Stimulated activated CD4-positive, alpha-beta T cell treated with anti-CD3 and anti-CD28 coated beads, TNF-alpha, amount 100 ng/mL, for 24 hours (primary cell): Measurements from ENCODE around the gene SLC30A5.
"Not testable (repeated sequence)": the region's sequence is repeated elsewhere in the genome, so short reads cannot be mapped to it uniquely, and the experiment has no call there.

Experiments used
- DNase-seq, 3 experiments: peaks; one replicate each; pipeline ENCODE4 v3.0.0-alpha.2; 2020; ENCODE audit warnings: low read depth in 3 of 3

The SLC30A5 gene

GRCh38 chr5:69105996-69106906, 12.4 kb downstream of the SLC30A5 start:
- no peak for DNase-seq

DNA sequence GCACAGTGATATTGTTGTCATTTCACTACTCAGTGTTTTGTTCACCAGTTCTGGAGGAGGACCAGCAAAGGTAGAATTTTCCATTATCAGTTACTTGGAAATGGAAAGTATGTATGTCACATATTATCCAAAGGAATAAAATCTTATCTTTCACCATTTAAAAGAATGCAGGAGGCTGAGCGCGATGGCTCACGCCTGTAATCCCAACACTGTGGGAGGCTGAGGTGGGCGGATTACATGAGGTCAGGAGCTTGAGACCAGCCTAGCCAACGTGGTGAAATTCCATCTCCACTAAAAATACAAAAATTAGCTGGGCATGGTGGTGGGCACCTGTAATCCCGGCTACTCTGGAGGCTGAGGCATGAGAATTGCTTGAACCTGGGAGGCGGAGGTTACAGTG, 14.6 kb downstream of the SLC30A5 start:
- DNase-seq = not testable (repeated sequence)

- DNase-seq = no peak
Observed at GRCh38 chr5:69113851-69114250, 20.0 kb downstream of the SLC30A5 start.

DNA sequence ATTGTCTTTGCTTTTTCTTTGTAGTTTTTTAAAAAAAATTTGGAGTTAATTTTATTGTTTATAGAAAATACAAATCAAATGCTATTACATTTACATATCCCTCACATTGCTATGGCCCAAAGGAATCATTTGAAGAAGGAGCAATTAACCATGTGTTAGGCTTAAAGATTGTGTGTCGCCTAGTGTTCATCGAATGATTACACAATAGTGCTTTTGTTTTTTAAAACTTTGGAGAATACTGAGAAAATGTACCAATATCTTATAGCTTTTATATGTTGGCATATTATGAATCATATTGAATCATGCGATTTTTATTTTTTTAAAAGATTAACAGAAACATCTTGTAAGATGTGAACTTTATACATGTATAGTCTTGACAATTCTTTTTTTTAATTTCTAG, 21.7 kb downstream of the SLC30A5 start:
- no peak for DNase-seq

DNA sequence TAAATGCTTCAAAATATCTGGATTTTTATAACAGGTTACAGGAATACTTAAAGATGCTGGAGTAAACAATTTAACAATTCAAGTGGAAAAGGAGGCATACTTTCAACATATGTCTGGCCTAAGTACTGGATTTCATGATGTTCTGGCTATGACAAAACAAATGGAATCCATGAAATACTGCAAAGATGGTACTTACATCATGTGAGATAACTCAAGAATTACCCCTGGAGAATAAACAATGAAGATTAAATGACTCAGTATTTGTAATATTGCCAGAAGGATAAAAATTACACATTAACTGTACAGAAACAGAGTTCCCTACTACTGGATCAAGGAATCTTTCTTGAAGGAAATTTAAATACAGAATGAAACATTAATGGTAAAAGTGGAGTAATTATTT, 35.6 kb downstream of the SLC30A5 start:
- no peak for DNase-seq

DNA sequence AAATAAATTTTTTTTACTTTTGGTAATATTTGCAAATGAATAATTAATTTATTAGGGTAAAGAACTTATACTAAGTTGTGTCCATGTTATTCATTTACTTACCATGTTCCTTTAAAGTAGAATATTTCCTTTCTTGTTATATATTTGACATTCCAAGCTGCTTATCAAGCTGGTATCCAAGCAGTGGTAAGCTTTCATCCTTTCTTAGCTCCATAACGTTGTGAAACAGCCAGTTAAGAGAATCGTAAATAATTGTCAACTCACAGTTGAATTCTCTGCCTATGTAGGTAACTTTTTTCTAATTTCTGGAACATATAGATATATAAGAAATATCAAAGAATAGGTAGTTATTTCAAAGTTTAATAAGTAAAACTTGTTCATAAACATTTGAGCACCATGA, 36.4 kb downstream of the SLC30A5 start:
- no peak for DNase-seq

DNA sequence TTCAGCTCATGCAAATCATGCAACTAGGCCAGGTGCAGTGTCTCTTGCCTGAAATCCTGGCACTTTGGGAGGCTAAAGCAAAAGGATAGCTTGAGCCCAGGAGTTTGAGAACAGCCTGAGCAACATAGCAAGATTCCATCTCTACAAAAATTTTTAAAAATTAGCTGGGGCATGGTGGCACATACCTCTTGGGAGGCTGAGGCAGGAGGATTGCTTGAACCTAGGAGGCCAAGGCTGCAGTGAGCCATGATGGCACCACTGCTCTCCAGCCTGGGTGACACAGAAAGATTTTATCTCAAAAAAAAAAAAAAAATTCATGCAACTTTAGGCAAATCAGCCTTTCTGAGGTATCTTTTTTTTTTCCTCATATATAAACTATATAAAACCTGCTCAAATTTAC, 37.5 kb downstream of the SLC30A5 start:
- no peak for DNase-seq

DNA sequence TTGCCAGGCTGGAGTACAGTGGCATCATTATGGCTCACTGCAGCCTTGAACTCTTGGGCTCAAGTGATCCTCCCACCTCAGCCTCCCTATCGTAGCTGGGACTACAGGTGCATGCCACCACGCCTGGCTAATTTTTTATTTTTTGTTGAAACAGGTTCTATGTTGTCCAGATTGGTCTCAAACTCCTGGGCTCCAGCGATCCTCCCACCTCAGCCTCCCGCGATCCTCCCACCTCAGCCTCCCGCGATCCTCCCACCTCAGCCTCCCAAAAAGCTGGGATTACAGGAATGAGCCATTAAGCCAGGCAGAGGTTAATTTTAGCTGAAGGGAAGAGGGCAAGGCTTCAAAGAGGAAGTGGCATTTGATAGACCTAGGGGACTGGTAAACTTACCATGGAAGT, 40.3 kb downstream of the SLC30A5 start:
- DNase-seq = no peak

DNA sequence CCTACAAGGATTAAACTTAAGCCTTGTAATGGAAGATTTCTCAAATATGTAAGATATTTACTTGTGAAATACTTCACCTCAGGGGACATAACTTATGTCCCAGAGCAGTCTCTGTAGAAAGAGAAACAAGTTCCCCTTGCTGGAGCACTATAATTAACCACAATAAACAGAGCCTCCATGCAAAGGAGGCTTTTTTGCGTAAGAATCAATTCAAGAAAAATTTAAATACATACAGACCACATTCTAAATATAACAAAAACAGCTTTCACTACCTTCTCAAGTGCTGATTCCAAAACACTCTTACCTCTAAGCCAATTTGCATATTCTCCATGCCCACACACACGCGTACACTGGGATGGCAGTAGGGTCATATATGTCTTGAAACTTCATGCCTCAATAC, 42.5 kb downstream of the SLC30A5 start:
- no peak for DNase-seq

DNA sequence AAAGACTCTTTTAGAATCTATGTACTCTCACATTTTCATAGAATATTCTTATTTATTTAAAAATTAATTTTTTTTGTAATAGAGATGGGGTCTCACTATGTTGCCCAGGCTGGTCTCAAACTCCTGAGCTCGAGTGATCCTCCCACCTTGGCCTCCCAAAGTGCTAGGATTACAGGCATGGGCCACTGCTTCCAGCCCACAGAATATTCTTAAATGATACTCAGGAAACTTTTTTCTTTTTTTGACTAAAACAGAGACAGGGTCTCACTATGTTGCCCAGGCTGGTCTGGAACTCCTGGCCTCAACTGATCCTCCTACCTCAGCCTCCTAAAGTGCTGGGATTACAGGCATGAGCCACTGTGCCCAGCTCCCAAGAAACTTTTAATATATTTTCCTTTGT, 43.4 kb downstream of the SLC30A5 start:
- not testable (repeated sequence) for DNase-seq

DNA sequence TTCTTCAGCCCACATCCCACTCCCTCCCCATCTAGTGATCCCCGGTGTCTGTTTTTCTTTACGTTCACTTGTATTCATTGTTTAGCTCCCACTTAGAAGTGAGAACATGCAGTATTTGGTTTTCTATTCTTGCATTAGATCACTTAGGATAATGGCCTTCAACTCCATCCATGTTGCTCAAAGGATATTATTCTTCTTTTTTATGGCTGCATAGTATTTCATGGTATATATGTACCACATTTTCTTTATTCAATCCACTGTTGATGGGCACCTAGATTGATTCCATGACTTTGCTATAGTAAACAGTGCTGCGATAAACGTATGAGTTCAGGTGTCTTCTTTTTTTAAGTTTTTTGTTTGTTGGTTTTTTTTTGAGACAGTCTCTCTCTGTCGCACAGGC, 44.0 kb downstream of the SLC30A5 start:
- no peak for DNase-seq

DNA sequence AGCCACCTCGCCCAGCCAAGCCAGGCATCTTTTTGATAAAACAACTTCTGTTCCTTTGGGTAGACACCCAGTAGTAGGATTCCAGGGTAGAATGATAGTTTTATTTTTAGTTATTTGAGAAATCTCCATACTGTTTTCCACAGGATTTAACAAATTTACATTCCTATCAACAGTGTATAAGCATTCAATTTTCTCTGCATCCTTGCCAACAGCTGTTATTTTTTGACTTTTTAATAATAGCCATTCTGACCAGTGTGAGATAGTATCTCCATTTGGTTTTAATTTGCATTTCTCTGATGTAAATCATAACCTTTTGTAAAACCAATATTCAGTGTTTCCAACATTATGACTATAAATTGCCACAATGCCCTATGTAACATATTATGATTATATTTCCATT, 45.0 kb downstream of the SLC30A5 start:
- no peak for DNase-seq

- not testable (repeated sequence) for DNase-seq
Observed at GRCh38 chr5:69140239-69140638, 46.4 kb downstream of the SLC30A5 start.

DNA sequence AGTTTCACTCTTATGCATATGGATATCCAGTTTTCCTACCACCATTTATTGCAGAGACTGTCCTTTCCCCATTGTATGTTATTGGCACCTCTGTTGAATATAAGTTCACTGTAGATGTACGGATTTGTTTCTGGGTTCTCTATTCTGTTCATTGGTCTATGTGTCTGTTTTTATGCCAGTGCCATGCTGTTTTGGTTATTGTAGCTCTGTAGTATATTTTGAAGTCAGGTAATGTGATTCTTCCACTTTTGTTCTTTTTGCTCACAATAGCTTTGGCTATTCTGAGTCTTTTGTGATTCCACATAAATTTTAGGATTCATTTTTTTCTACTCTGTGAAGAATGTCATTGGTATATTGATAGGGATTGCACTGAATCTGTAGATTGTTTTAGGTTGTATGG, 47.0 kb downstream of the SLC30A5 start:
- no peak for DNase-seq

DNA sequence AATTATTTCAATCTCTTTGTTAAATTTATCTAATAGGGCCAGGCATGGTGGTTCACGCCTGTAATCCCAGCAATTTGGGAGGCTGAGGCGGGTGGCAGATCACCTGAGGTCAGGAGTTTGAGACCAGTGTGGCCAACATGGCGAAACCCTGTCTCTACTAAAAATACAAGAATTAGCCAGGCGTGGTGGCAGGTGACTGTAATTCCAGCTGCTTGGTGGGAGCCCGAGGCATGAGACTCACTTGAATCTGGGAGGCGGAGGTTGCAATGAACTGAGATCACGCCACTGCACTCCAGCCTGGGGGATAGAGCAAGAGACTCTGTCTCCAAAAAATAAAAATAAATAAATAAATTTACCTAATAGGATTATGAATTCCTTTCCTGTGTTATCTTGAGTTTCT, 54.8 kb downstream of the SLC30A5 start:
- not testable (repeated sequence) for DNase-seq

GRCh38 chr5:69148981-69149675, 55.3 kb downstream of the SLC30A5 start:
- no peak for DNase-seq

GRCh38 chr5:69149676-69150010, 55.8 kb downstream of the SLC30A5 start:
- no peak for DNase-seq

- DNase-seq = no peak
Observed at GRCh38 chr5:69152731-69153130, 58.9 kb downstream of the SLC30A5 start.

DNA sequence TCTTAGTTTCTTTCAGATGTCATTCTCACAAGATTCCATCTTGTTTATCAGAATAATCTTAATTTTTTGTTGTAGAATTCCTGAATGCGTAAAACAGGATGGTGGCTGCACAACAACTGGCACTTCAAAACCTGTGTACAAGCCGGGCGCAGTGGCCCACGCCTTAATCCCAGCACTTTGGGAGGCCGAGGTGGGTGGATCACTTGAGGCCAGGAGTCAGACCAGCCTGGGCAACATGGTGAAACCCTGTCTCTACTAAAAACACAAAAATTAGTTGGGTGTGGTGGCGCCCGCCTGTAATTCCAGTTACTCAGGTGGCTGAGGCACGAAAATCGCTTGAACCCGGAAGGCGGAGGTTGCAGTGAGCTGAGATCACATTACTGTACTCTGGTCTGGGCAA, 62.6 kb downstream of the SLC30A5 start:
- DNase-seq = no peak

GRCh38 chr5:69158039-69158438, 64.2 kb downstream of the SLC30A5 start:
- DNase-seq = no peak

GRCh38 chr5:69160651-69161050, 66.8 kb downstream of the SLC30A5 start:
- DNase-seq = no peak

DNA sequence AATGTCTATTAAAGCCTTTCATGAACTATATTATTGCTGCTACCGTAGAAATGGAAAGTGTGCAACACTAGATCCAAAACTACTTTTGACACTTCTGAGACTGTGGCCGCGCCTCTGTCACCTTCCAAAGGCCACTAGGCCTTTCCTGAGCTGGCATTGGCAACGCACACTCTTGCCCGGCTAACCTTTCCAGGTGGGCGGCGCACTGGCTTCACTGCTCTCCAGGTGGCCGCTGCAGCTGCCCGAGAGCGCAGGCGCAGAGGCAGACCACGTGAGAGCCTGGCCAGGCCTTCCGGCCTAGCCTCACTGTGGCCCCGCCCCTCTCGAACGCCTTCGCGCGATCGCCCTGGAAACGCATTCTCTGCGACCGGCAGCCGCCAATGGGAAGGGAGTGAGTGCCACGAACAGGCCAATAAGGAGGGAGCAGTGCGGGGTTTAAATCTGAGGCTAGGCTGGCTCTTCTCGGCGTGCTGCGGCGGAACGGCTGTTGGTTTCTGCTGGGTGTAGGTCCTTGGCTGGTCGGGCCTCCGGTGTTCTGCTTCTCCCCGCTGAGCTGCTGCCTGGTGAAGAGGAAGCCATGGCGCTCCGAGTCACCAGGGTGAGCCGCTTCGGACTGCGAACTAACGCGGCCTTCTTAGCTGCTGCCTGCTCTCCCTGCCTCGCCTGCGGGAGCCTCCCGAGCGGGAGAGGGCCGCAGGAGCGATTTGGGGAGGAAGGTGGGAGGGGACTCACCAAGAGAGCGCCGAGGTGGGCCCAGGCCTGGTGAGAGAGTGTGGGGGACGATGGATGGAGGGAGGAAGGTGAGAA, 73.1 kb downstream of the SLC30A5 start, which contains the start of gene CCNB1:
Gene CCNB1 (plus strand): TSS at position 465 of the 807 bp plus-strand sequence. CDS start 113 bp downstream, at position 578.
- peak; percentile 95 to 98 (median 95) for DNase-seq
